A673 (cell line): ENCODE results near the gene ATG10. TPM values are rescaled to one million over a fixed set of nuclear protein-coding genes. Genes with fewer than 3 reads are reported as not detected.
"Not testable (repeated sequence)": the region's sequence is repeated elsewhere in the genome, so short reads cannot be mapped to it uniquely, and the experiment has no call there.

Experiments
- BruUV-seq: library from RNA; stranded (reverse); fragments of 400-500 nt; replicated peaks from 2 replicates; lab custom pipeline; 2021; lab: Mats Ljungman, UMichigan
- CTCF ChIA-PET: fragments of 300-600 bp; sonication (Branson Sonifier 250); formaldehyde crosslinking; loops from one replicate; lab custom pipeline; 2022; ENCODE audit warnings: antibody characterized with exemption; lab: Charles Lee
- POLR2A ChIA-PET: fragments of 300-600 bp; sonication (Branson Sonifier 250); formaldehyde crosslinking; loops from one replicate; lab custom pipeline; 2022; ENCODE audit warnings: antibody characterized with exemption; ENCODE audit not compliant: low non-redundant PET; lab: Charles Lee
- DNase-seq: peaks from one replicate; pipeline ENCODE4 v3.0.0-alpha.2; 2015; ENCODE audit warnings: low spot score
- H3K27ac ChIP-seq: fragments of 200-600 bp; sonication (generic); 2 replicates; pipeline ENCODE4 v1.5.1; 2016; ENCODE audit warnings: mixed run types, low read depth, mild to moderate bottlenecking, mixed read lengths, antibody characterized with exemption, low read length; ENCODE audit not compliant: poor library complexity, severe bottlenecking
- H3K27me3 ChIP-seq: fragments of 200-600 bp; sonication (generic); replicated peaks from 2 replicates; pipeline ENCODE4 v1.6.1; 2017; ENCODE audit warnings: mixed run types, low read depth, mild to moderate bottlenecking, mixed read lengths, antibody characterized with exemption, low read length; ENCODE audit not compliant: insufficient read depth, poor library complexity
- H3K36me3 ChIP-seq: fragments of 200-600 bp; sonication (generic); 2 replicates; pipeline ENCODE4 v1.6.1; 2016; ENCODE audit warnings: mixed run types, mild to moderate bottlenecking, mixed read lengths, antibody characterized with exemption, low read length; ENCODE audit not compliant: insufficient read depth, poor library complexity, severe bottlenecking
- H3K4me1 ChIP-seq: fragments of 200-600 bp; sonication (generic); 2 replicates; pipeline ENCODE4 v1.6.1; 2017; ENCODE audit warnings: mixed run types, mild to moderate bottlenecking, mixed read lengths, antibody characterized with exemption, low read length; ENCODE audit not compliant: insufficient read depth, poor library complexity, severe bottlenecking
- H3K4me3 ChIP-seq: fragments of 200-600 bp; sonication (generic); 2 replicates; pipeline ENCODE4 v1.5.1; 2016; ENCODE audit warnings: low read depth, mixed run types, mild to moderate bottlenecking, mixed read lengths, low read length; ENCODE audit not compliant: poor library complexity, severe bottlenecking
- H3K9me3 ChIP-seq: fragments of 200-600 bp; sonication (generic); 2 replicates; pipeline ENCODE4 v1.6.1; 2016; ENCODE audit warnings: mixed run types, low read depth, mild to moderate bottlenecking, mixed read lengths, antibody characterized with exemption, low read length; ENCODE audit not compliant: poor library complexity, severe bottlenecking
- EZH2 ChIP-seq: fragments of 200-600 bp; sonication (generic); IDR thresholded peaks from 2 replicates; pipeline ENCODE4 v1.6.1; 2017; ENCODE audit warnings: borderline replicate concordance, low read depth, mild to moderate bottlenecking, mixed read lengths, antibody characterized with exemption, low read length; ENCODE audit not compliant: poor library complexity, severe bottlenecking
- intact Hi-C: fragments of 100-400 bp; cut with micrococcal nuclease; formaldehyde crosslinking; loops from one replicate; pipeline ENCODE4 v1.10.0; 2022; ENCODE audit not compliant: unreplicated experiment
- total RNA-seq: library from RNA; stranded (reverse); gene quantifications from 2 replicates; pipeline ENCODE4 v1.2.3, GENCODE V29; 2021
- TF ChIP-seq, protein P1 (sequence below): fragments of 300-800, 200-600 bp; sonication (generic); conservative IDR thresholded peaks from 2 replicates; pipeline ENCODE4 v1.5.1; 2017; ENCODE audit warnings: low read depth, mild to moderate bottlenecking, antibody characterized with exemption, low read length, moderate library complexity, mixed read lengths

Gene ATG10
- total RNA-seq, 1 experiment from 2014 or later = 17.1 TPM

- no peaks in the 10 kb centered on the region for H3K36me3 ChIP-seq
- intact Hi-C loops = no loop called here
- no peaks in the 10 kb centered on the region for H3K4me1 ChIP-seq
- POLR2A ChIA-PET = no interaction called here
- H3K4me3 ChIP-seq = no peak overlapping the region
- H3K9me3 ChIP-seq = no peaks in the 10 kb centered on the region
- no TSS peak for BruUV-seq
- no peak for DNase-seq
- no peak overlapping the region for H3K27ac ChIP-seq
- H3K27me3 ChIP-seq = no peaks in the 10 kb centered on the region
- CTCF ChIA-PET = interaction anchor here (0.7 kb wide), 1 partner anchor 20 kb away, joined by 5 read pairs; no protein-coding TSS in a partner anchor
- TF ChIP-seq, protein P1, sequence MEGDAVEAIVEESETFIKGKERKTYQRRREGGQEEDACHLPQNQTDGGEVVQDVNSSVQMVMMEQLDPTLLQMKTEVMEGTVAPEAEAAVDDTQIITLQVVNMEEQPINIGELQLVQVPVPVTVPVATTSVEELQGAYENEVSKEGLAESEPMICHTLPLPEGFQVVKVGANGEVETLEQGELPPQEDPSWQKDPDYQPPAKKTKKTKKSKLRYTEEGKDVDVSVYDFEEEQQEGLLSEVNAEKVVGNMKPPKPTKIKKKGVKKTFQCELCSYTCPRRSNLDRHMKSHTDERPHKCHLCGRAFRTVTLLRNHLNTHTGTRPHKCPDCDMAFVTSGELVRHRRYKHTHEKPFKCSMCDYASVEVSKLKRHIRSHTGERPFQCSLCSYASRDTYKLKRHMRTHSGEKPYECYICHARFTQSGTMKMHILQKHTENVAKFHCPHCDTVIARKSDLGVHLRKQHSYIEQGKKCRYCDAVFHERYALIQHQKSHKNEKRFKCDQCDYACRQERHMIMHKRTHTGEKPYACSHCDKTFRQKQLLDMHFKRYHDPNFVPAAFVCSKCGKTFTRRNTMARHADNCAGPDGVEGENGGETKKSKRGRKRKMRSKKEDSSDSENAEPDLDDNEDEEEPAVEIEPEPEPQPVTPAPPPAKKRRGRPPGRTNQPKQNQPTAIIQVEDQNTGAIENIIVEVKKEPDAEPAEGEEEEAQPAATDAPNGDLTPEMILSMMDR = no peak
- no peak for TF ChIP-seq EZH2
Measured at GRCh38 chr5:82257729-82258128, 285.9 kb downstream of the ATG10 start.

DNA sequence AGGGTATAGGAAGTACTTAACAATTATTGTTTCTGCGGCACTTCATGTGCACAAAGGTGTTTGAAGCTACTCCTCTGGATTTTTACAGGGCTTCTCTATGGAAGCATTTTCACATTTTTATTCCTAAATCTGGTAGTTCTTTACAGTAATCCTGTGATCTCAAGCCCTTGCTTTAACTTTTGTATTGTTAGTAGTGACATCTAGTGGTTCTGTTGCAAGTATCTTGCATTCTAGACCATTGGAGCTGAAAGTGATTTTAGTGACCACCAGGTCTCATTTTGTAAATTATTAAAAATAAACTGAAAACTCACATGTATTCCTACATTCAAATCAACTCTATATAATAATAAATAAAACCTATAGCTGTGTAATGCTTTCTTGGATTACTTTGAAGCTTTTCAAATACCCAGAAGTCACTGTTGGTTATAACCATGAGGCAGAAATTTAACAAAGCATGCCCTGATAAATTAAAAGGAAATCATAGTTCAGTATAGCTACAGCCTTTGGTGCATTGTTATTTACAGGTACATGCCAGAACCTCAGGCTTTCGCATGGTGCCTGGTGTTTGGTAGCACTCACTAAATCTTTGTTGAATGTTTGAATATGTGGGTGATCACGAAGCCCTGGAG is 287.5 kb downstream of the ATG10 start:
- no peaks in the 10 kb centered on the region for H3K9me3 ChIP-seq
- POLR2A ChIA-PET = no interaction called here

GRCh38 chr5:82265047-82265446 is 293.2 kb downstream of the ATG10 start:
- H3K4me3 ChIP-seq = no peak overlapping the region
- DNase-seq = no peak
- no peak for TF ChIP-seq EZH2
- TF ChIP-seq, protein P1 = no peak
- BruUV-seq = no TSS peak
- no peaks in the 10 kb centered on the region for H3K27me3 ChIP-seq
- ChIA-PET POLR2A (no interaction called here), CTCF (no interaction called here)
- no peaks in the 10 kb centered on the region for H3K4me1 ChIP-seq
- H3K36me3 ChIP-seq = peaks cover 4% of the 10 kb centered on the region
- intact Hi-C loops = no loop called here
- H3K9me3 ChIP-seq = peaks cover 6% of the 10 kb centered on the region
- no peak overlapping the region for H3K27ac ChIP-seq

More for the DNA sequence above, 287.5 kb downstream of the ATG10 start:
- CTCF ChIA-PET = interaction anchor here (0.7 kb wide), 1 partner anchor 112 kb away, joined by 3 read pairs; no protein-coding TSS in a partner anchor
- Histone ChIP-seq H3K27me3 (no peaks in the 10 kb centered on the region), H3K36me3 (no peaks in the 10 kb centered on the region), H3K27ac (no peak overlapping the region), H3K4me3 (no peak overlapping the region), H3K4me1 (no peaks in the 10 kb centered on the region)
- BruUV-seq = no TSS peak
- TF ChIP-seq, protein P1 = peak; percentile 58
- TF ChIP-seq EZH2 = no peak
- DNase-seq = peak; percentile 51
- intact Hi-C loops = no loop called here

DNA sequence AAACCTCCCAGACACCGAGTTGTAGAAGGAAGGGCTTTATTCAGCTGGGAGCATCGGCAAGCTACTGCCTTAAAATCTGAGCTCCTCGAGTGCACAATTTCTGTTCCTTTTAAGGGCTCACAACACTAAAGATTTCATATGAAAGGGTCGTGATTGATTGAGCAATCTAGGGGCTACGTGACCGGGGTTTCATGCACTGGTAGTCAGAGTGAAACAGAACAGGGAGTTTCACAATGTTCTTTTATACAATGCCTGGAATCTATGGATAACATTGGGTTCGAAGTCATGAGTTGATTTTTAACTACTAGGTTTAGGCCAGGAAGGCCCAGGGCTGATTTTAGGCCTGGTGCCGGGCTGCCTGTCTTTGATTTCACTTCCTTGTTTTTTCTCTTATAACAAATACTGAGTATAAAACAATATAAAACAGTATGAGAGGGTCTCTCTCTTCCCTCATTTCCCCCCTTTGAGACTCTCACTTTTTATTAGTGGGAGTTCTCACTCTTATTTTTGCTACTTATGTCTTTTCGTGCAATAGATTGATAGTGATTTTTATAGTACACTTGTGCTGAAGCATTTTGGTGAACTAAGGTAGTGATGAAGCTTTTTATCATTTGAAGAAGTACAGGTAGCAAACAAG is 295.6 kb downstream of the ATG10 start:
- POLR2A ChIA-PET, H3K9me3 ChIP-seq, H3K4me3 ChIP-seq, intact Hi-C loops, BruUV-seq, H3K27me3 ChIP-seq, DNase-seq, H3K36me3 ChIP-seq, H3K4me1 ChIP-seq, CTCF ChIA-PET, H3K27ac ChIP-seq: not testable (repeated sequence)

DNA sequence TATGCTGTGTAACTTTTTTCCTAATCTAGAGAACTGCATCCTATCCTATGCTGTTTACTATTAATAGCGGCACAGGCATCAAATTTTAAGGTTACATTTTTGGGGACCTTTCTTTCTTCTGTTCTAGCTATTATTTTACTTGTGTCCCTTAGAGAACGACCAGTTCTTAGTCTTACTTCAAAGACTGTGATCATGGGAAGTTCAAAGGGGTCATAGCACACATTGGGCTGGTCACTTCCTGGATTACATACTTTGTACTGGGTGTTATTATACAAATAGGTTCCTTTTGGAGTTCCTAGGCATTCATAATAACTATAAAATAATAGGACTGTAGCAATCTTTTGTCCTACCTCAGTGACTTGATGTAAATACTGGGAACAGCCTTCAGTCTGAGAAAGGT is 297.5 kb downstream of the ATG10 start:
- POLR2A ChIA-PET = interaction anchor here (0.7 kb wide), 1 partner anchor 164 kb away, joined by 4 read pairs; no protein-coding TSS in a partner anchor
- DNase-seq, CTCF ChIA-PET, H3K27me3 ChIP-seq, BruUV-seq, H3K4me1 ChIP-seq, H3K9me3 ChIP-seq, intact Hi-C loops, H3K27ac ChIP-seq, H3K4me3 ChIP-seq, H3K36me3 ChIP-seq: not testable (repeated sequence)
